Suprapubic skin (tissue), 4 donors: Measurements from ENCODE around the gene UNKL. TPM values are rescaled to one million over a fixed set of nuclear protein-coding genes. Genes with fewer than 3 reads are reported as not detected.

ENCODE experiments used
- DNase-seq, 2 donors: peaks; one replicate each; pipeline ENCODE4 v3.0.0-alpha.2; 2019; ENCODE audit warnings: low spot score in 2 of 2
- H3K27ac ChIP-seq: fragments of 200-600 bp; sonication (generic); one replicate; pipeline ENCODE4 v1.5.1; 2019
- H3K27me3 ChIP-seq: fragments of 200-600 bp; sonication (generic); one replicate; pipeline ENCODE4 v1.5.1; 2019
- H3K36me3 ChIP-seq: fragments of 200-600 bp; sonication (generic); one replicate; pipeline ENCODE4 v1.5.1; 2019
- H3K4me1 ChIP-seq: fragments of 200-600 bp; sonication (generic); one replicate; pipeline ENCODE4 v1.5.1; 2019
- H3K4me3 ChIP-seq: fragments of 200-600 bp; sonication (generic); one replicate; pipeline ENCODE4 v1.5.1; 2019; ENCODE audit warnings: mild to moderate bottlenecking
- H3K9me3 ChIP-seq: fragments of 200-600 bp; sonication (generic); one replicate; pipeline ENCODE4 v1.5.1; 2019
- EP300 ChIP-seq: sonication (generic); formaldehyde crosslinking; IDR thresholded peaks from one replicate; pipeline ENCODE4 v1.6.1; 2017; ENCODE audit warnings: antibody characterized with exemption
- POLR2A ChIP-seq, 2 donors: fragments of 450-650 bp; IDR thresholded peaks; one replicate each; pipeline ENCODE4 v1.6.1; 2017; ENCODE audit warnings: antibody characterized with exemption in 2 of 2, mild to moderate bottlenecking in 2 of 2, moderate library complexity in 2 of 2
- POLR2AphosphoS5 ChIP-seq, 3 donors: sonication (generic); formaldehyde crosslinking; IDR thresholded peaks; one replicate each; pipeline ENCODE4 v1.6.1; 2017; ENCODE audit warnings: antibody characterized with exemption in 3 of 3
- WGBS: methylation state at CpG from one replicate; pipeline ENCODE4 v1.1.5; 2018; 5-methylcytosine and 5-hydroxymethylcytosine counted together
- total RNA-seq, 4 donors: library from RNA; depleted of rRNA; stranded (reverse); fragments of >200 nt; gene quantifications; one replicate each; pipeline ENCODE4 v1.1.0, GENCODE V29; 2016
- TF ChIP-seq, protein P1 (sequence below), 2 donors: fragments of 200-600 bp in 1 of 2; fragments of 450-650 bp in 1 of 2; sonication (generic) in 1 of 2; IDR thresholded peaks; one replicate each; pipeline ENCODE4 v1.5.1; 2016 to 2019; ENCODE audit warnings: antibody characterized with exemption in 2 of 2, mild to moderate bottlenecking in 1 of 2, moderate library complexity in 1 of 2

The UNKL gene
- total RNA-seq, 4 donors from 2014 or later: 13.0 to 81.0 (median 33.4) TPM

DNA sequence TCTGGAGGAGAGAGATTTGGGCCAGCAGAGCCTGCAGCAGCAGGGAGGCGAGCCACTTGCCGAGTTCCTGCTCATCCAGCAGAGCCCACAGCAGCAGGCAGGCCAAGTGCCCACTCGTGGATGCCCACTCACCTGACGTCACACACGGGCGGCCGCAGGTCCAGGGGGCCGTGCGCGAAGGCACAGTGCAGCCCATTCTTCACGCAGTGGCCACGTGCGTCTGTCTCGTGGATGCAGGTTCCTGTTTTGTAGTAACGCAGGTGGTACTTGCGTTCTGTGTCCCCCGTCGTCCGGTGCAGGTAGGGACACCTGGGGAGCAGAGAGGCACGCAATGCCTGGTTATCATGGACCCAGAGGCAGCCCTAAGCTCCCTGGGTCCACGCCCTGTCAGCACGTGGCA lies 11.5 kb downstream of the UNKL start:
- H3K36me3 ChIP-seq: peaks cover 74% of the 10 kb centered on the region

DNA sequence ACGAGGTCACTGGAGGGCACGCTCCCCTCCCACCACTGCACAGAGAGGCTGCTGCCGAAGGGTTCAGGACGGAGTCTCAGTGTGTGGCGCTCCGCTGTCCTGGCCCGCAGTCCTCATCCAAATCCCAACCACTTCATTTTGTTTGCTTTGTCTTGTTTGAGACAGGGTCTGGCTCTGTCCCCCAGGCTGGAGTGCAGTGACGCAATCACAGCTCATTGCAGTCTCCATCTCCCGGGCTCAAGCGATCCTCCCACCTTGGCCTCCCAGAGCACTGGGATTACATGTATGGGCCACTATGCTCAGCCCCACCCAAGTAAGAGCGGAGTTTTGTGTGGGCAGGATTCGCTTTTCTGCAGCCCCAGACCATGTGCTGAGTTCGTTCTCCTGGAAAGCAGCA lies 12.7 kb downstream of the UNKL start:
- TF ChIP-seq POLR2A (IDR thresholded peaks at IDR 0.05): no peak
- TF ChIP-seq, protein P1, sequence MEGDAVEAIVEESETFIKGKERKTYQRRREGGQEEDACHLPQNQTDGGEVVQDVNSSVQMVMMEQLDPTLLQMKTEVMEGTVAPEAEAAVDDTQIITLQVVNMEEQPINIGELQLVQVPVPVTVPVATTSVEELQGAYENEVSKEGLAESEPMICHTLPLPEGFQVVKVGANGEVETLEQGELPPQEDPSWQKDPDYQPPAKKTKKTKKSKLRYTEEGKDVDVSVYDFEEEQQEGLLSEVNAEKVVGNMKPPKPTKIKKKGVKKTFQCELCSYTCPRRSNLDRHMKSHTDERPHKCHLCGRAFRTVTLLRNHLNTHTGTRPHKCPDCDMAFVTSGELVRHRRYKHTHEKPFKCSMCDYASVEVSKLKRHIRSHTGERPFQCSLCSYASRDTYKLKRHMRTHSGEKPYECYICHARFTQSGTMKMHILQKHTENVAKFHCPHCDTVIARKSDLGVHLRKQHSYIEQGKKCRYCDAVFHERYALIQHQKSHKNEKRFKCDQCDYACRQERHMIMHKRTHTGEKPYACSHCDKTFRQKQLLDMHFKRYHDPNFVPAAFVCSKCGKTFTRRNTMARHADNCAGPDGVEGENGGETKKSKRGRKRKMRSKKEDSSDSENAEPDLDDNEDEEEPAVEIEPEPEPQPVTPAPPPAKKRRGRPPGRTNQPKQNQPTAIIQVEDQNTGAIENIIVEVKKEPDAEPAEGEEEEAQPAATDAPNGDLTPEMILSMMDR (IDR thresholded peaks at IDR 0.05): no peak
- no peak for TF ChIP-seq EP300
- no peak for TF ChIP-seq POLR2AphosphoS5 (IDR thresholded peaks at IDR 0.05)
- peaks cover 82% of the 10 kb centered on the region for H3K36me3 ChIP-seq
- no peak for DNase-seq
- over 99% methylated on average over 11 of the region's 13 CpGs for WGBS
- no peaks in the 10 kb centered on the region for H3K9me3 ChIP-seq
- H3K4me3 ChIP-seq: no peak overlapping the region
- H3K4me1 ChIP-seq: no peaks in the 10 kb centered on the region
- H3K27me3 ChIP-seq: no peaks in the 10 kb centered on the region
- H3K27ac ChIP-seq: no peak overlapping the region

More for the DNA sequence above, 11.5 kb downstream of the UNKL start:
- WGBS: 88% methylated on average over 10 of the region's 22 CpGs
- no peak for DNase-seq
- peaks cover 4% of the 10 kb centered on the region for H3K4me1 ChIP-seq
- no peaks in the 10 kb centered on the region for H3K9me3 ChIP-seq
- H3K4me3 ChIP-seq: no peak overlapping the region
- no peak for TF ChIP-seq POLR2A (IDR thresholded peaks at IDR 0.05)
- TF ChIP-seq, protein P1 (IDR thresholded peaks at IDR 0.05): no peak
- no peak for TF ChIP-seq POLR2AphosphoS5 (IDR thresholded peaks at IDR 0.05)
- TF ChIP-seq EP300: no peak
- no peak overlapping the region for H3K27ac ChIP-seq
- H3K27me3 ChIP-seq: no peaks in the 10 kb centered on the region

DNA sequence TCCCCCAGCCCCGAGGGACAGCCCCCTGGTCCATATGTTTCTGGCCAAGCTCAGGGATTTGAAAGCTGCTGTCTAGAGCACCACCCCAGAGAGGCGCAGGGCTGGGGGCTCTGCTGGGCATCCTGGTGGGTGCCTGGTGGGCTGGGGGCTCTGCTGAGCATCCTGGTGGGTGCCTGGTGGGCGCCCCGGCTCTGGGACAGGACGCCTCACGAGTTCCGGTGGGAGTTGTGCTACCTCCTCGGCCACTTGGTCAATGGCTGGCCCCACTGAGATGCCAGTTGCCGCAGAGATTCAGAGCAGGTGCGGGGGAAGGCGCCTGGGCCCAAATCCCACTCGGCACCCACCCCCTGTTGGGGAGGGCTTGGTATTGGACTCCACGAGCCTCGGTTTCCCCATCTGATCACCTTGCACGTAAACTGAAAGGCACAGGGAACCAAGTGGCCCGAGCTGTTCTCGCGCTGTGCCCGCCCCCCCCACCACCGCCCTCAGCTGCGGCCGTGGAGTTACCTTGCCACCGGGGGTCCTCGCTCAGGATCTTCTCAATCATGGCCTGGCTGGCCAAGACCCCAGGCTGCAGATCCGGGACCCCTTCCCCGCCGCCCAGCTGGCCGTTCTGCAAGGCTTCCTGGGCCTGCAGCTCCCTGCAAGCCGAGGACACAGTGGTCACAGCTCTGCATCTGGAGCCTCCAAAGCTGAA lies 13.3 kb downstream of the UNKL start:
- no peak for DNase-seq
- peaks cover 83% of the 10 kb centered on the region for H3K36me3 ChIP-seq
- no peak overlapping the region for H3K27ac ChIP-seq

GRCh38 chr16:1398826-1399581 lies 15.5 kb downstream of the UNKL start:
- H3K4me3 ChIP-seq: no peak overlapping the region
- TF ChIP-seq, protein P1 (IDR thresholded peaks at IDR 0.05): no peak
- TF ChIP-seq POLR2A (IDR thresholded peaks at IDR 0.05) (no peak), POLR2AphosphoS5 (IDR thresholded peaks at IDR 0.05) (no peak), EP300 (no peak)
- DNase-seq: no peak
- no peaks in the 10 kb centered on the region for H3K9me3 ChIP-seq
- H3K27me3 ChIP-seq: no peaks in the 10 kb centered on the region
- H3K27ac ChIP-seq: no peak overlapping the region
- WGBS: 97% methylated on average over 19 of the region's 38 CpGs
- peaks cover 91% of the 10 kb centered on the region for H3K36me3 ChIP-seq
- no peaks in the 10 kb centered on the region for H3K4me1 ChIP-seq

More for the DNA sequence above, 13.3 kb downstream of the UNKL start:
- H3K4me3 ChIP-seq: no peak overlapping the region
- H3K9me3 ChIP-seq: no peaks in the 10 kb centered on the region
- no peaks in the 10 kb centered on the region for H3K27me3 ChIP-seq
- TF ChIP-seq EP300 (no peak), POLR2AphosphoS5 (IDR thresholded peaks at IDR 0.05) (no peak), POLR2A (IDR thresholded peaks at IDR 0.05) (no peak)
- TF ChIP-seq, protein P1 (IDR thresholded peaks at IDR 0.05): no peak
- H3K4me1 ChIP-seq: no peaks in the 10 kb centered on the region
- WGBS: 87% methylated on average over 8 of the region's 29 CpGs

- peaks cover 94% of the 10 kb centered on the region for H3K36me3 ChIP-seq
- H3K27me3 ChIP-seq: no peaks in the 10 kb centered on the region
- no peak for DNase-seq
- H3K4me3 ChIP-seq: no peak overlapping the region
- no peaks in the 10 kb centered on the region for H3K9me3 ChIP-seq
- no peak for TF ChIP-seq EP300
- TF ChIP-seq POLR2AphosphoS5 (IDR thresholded peaks at IDR 0.05): no peak
- TF ChIP-seq, protein P1 (IDR thresholded peaks at IDR 0.05): no peak
- no peak for TF ChIP-seq POLR2A (IDR thresholded peaks at IDR 0.05)
- no peak overlapping the region for H3K27ac ChIP-seq
- H3K4me1 ChIP-seq: no peaks in the 10 kb centered on the region
- WGBS: 95% methylated on average over 9 of the region's 9 CpGs
These were observed 16.2 kb downstream of the UNKL start for GRCh38 chr16:1398351-1398750.
